GM12878 (cell line): Measurements from ENCODE around the gene KAT2A. TPM values are rescaled to one million over a fixed set of nuclear protein-coding genes. Genes with fewer than 3 reads are reported as not detected.

Source experiments
- BCLAF1 ChIP-seq: fragments of 450-650 bp; IDR thresholded peaks from 2 replicates; pipeline ENCODE4 v1.6.1; 2017; ENCODE audit warnings: antibody characterized with exemption, mild to moderate bottlenecking, moderate library complexity
- SMARCA5 ChIP-seq: fragments of 450-650 bp; IDR thresholded peaks from 2 replicates; pipeline ENCODE4 v1.6.1; 2017; ENCODE audit warnings: mild to moderate bottlenecking
- SP1 ChIP-seq: IDR thresholded peaks from one replicate; pipeline ENCODE4 v1.6.1; 2011; ENCODE audit warnings: low read depth, low read length
- YBX1 ChIP-seq: fragments of 450-650 bp; IDR thresholded peaks from 2 replicates; pipeline ENCODE4 v1.6.1; 2016; ENCODE audit warnings: antibody characterized with exemption
- ZBTB4 ChIP-seq: fragments of 450-650 bp; formaldehyde crosslinking; IDR thresholded peaks from 2 replicates; pipeline ENCODE4 v1.4.0; 2022; ENCODE audit warnings: mild to moderate bottlenecking, moderate library complexity
- polyA plus RNA-seq, 11 experiments: library from polyadenylated mRNA; depleted of rRNA in 4 of 11; unstranded in 6 of 11; stranded (reverse) in 5 of 11; fragments of >200 nt; fragmentation: Nextera tagmentation in 4 of 11; fragmentation: Illumina TruSeq in 1 of 11; extraction: Ambion mirVana in 4 of 11; extraction: Trizol in 1 of 11; gene quantifications; 1 replicate in 1 of 11; 2 replicates in 10 of 11; pipeline versions ENCODE4 v1.2.1 to v1.2.3, GENCODE V29; 2011 to 2016; ENCODE audit warnings: inconsistent platforms in 2 of 11, missing spikeins in 2 of 11, low read depth in 1 of 11
- total RNA-seq, 4 experiments: library from RNA; depleted of rRNA in 3 of 4; stranded (reverse); fragments of >200 nt in 3 of 4; fragmentation: Illumina TruSeq in 1 of 4; extraction: Trizol in 1 of 4; gene quantifications; 2 replicates each; pipeline versions ENCODE4 v1.2.1 to v1.2.3, GENCODE V29; 2013 to 2021

KAT2A gene
- total and polyA plus RNA-seq, 10 of the 15 experiments (the other 5 are each of a cell fraction or from before 2014, with no cell fraction given) = 0.85 to 47.5 (median 14.6) TPM

DNA sequence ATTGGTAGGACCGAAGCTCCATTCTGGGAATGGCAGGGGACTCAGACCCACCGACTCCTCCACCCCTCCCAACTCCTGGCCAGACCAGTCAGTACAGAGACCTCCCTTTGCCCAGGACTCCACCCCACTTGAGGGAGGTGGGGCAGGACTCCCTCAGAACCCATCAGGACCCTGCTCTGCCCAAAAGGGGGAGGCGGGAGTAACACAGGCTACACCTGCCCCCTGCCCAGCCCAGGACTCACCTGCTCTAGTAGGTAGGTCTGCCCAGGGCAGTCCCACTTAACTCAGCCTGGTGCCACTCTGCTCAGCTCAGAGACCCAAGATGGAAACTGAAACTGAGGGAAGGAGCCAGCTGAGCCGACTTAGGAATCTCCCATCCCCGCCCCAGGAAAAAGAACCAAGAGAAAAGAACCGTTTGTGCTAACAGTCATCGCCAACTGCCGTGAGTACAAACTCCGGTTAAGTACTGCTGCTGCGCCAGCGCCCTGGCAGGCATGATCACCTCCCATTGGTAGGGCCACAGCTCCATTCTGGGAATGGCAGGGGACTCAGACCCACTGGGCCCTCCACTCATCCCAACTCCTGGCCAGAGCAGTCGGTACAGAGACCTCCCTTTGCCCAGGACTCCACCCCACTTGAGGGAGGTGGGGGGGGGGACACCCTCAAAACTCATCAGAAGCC lies 9.2 kb downstream of the KAT2A start (continued):
- TF ChIP-seq SP1 (no peak), ZBTB4 (no peak), SMARCA5 (no peak), BCLAF1 (no peak), YBX1 (no peak)
